ENCODE measurements around the gene TTLL9. TPM values are rescaled to one million over a fixed set of nuclear protein-coding genes. Genes with fewer than 3 reads are reported as not detected.
A peak's percentile ranks its signal among the peaks of the same experiment; 100 is the strongest.

TTLL9 gene
- total RNA-seq, 1 donor from 2014 or later, result 0.24 TPM

DNA sequence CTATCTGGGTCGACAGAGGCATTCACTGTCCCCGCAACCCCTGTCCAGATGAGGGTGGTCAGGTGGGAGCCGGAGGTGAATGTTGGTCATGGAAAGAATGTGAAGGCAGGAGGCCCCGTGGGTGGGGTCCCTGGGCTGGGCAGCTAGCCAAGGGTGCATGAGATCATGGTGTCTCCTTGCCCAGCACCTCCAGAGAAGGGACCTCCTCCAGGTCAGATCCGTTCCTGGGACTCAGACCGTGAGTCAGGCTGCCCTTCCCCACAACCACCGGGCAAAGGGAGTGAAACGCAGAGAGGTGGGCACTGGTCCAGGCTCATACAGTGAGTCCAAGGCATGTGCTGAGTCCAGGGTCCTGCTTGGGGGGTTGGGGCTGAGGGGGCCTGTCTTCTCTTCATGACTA is 28.5 kb upstream of the TTLL9 start:
- Mint-ChIP-seq H3K27ac (ENCODE audit: unreplicated experiment) (peak overlapping the region; percentile 94), H3K4me1 (ENCODE audit: unreplicated experiment) (peaks cover 46% of the 10 kb centered on the region), H3K9me3 (ENCODE audit: unreplicated experiment) (no peaks in the 10 kb centered on the region), H3K27me3 (ENCODE audit: unreplicated experiment) (no peaks in the 10 kb centered on the region), H3K36me3 (ENCODE audit: unreplicated experiment) (no peaks in the 10 kb centered on the region), H3K4me3 (ENCODE audit: unreplicated experiment) (peak overlapping the region; percentile 67)
- TF ChIP-seq, protein P1, sequence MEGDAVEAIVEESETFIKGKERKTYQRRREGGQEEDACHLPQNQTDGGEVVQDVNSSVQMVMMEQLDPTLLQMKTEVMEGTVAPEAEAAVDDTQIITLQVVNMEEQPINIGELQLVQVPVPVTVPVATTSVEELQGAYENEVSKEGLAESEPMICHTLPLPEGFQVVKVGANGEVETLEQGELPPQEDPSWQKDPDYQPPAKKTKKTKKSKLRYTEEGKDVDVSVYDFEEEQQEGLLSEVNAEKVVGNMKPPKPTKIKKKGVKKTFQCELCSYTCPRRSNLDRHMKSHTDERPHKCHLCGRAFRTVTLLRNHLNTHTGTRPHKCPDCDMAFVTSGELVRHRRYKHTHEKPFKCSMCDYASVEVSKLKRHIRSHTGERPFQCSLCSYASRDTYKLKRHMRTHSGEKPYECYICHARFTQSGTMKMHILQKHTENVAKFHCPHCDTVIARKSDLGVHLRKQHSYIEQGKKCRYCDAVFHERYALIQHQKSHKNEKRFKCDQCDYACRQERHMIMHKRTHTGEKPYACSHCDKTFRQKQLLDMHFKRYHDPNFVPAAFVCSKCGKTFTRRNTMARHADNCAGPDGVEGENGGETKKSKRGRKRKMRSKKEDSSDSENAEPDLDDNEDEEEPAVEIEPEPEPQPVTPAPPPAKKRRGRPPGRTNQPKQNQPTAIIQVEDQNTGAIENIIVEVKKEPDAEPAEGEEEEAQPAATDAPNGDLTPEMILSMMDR (IDR thresholded peaks at IDR 0.05), result no peak
- no peak for DNase-seq (ENCODE audit: extremely low spot score, unreplicated experiment)

DNA sequence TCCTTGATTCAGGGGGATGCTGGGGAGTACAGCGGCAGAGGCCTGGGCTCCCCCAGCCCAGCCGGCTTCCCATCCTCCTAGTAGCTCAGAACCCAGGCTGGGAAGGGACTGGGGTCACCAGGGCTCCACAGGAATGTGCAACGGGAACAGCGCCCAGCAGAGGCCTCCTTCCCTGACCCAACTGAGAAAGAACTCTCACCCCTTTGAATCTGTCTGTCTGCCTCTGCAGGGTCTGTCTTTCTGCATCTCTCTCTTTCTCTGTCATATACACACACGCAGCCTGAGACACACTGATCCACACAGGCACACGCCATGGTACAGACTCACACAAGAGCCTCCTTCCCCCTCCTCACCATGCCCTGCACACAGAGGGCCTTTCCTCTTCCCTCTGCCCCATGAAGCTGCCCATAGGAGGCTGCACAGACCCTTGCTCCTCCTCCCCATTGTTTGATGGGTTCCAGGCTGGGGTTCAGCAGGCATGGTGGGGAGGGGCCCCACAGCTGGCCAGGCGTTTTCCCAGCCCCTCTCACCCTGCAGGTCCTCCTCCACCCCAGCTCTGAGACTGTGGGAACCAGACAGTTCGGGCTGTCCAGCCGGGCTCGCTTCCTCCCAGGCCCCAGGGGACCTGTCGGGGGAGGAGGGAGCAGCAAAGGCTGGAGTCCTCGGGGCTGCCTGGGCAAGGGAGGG is 27.8 kb upstream of the TTLL9 start:
- Mint-ChIP-seq H3K4me1 (ENCODE audit: unreplicated experiment) (peaks cover 46% of the 10 kb centered on the region), H3K27me3 (ENCODE audit: unreplicated experiment) (no peaks in the 10 kb centered on the region), H3K27ac (ENCODE audit: unreplicated experiment) (peak overlapping the region; percentile 94), H3K36me3 (ENCODE audit: unreplicated experiment) (no peaks in the 10 kb centered on the region), H3K4me3 (ENCODE audit: unreplicated experiment) (peak overlapping the region; percentile 67), H3K9me3 (ENCODE audit: unreplicated experiment) (no peaks in the 10 kb centered on the region)
- TF ChIP-seq, protein P1 (IDR thresholded peaks at IDR 0.05), result no peak
- no peak for DNase-seq (ENCODE audit: extremely low spot score, unreplicated experiment)

GRCh38 chr20:31843288-31843687 is 27.1 kb upstream of the TTLL9 start:
- peaks cover 46% of the 10 kb centered on the region for H3K4me1 Mint-ChIP-seq (ENCODE audit: unreplicated experiment)
- H3K9me3 Mint-ChIP-seq (ENCODE audit: unreplicated experiment), result no peaks in the 10 kb centered on the region
- no peaks in the 10 kb centered on the region for H3K36me3 Mint-ChIP-seq (ENCODE audit: unreplicated experiment)
- no peak for DNase-seq (ENCODE audit: extremely low spot score, unreplicated experiment)
- H3K4me3 Mint-ChIP-seq (ENCODE audit: unreplicated experiment), result peak overlapping the region; percentile 67
- no peaks in the 10 kb centered on the region for H3K27me3 Mint-ChIP-seq (ENCODE audit: unreplicated experiment)
- TF ChIP-seq, protein P1 (IDR thresholded peaks at IDR 0.05), result no peak
- peak overlapping the region; percentile 94 for H3K27ac Mint-ChIP-seq (ENCODE audit: unreplicated experiment)

- Mint-ChIP-seq H3K36me3 (ENCODE audit: unreplicated experiment) (no peaks in the 10 kb centered on the region), H3K4me3 (ENCODE audit: unreplicated experiment) (peak overlapping the region; percentile 67), H3K27ac (ENCODE audit: unreplicated experiment) (peak overlapping the region; percentile 94), H3K9me3 (ENCODE audit: unreplicated experiment) (no peaks in the 10 kb centered on the region), H3K4me1 (ENCODE audit: unreplicated experiment) (peaks cover 46% of the 10 kb centered on the region), H3K27me3 (ENCODE audit: unreplicated experiment) (no peaks in the 10 kb centered on the region)
- TF ChIP-seq, protein P1 (IDR thresholded peaks at IDR 0.05), result no peak
- DNase-seq (ENCODE audit: extremely low spot score, unreplicated experiment), result no peak
These were observed 26.6 kb upstream of the TTLL9 start for GRCh38 chr20:31843881-31844280.

- H3K4me1 Mint-ChIP-seq (ENCODE audit: unreplicated experiment), result peaks cover 46% of the 10 kb centered on the region
- no peaks in the 10 kb centered on the region for H3K36me3 Mint-ChIP-seq (ENCODE audit: unreplicated experiment)
These were observed 25.6 kb upstream of the TTLL9 start for GRCh38 chr20:31844737-31845299.

More at GRCh38 chr20:31844737-31845299, 25.6 kb upstream of the TTLL9 start:
- H3K9me3 Mint-ChIP-seq (ENCODE audit: unreplicated experiment), result no peaks in the 10 kb centered on the region
- no peaks in the 10 kb centered on the region for H3K27me3 Mint-ChIP-seq (ENCODE audit: unreplicated experiment)
- TF ChIP-seq, protein P1 (IDR thresholded peaks at IDR 0.05), result no peak
- no peak for DNase-seq (ENCODE audit: extremely low spot score, unreplicated experiment)
- H3K27ac Mint-ChIP-seq (ENCODE audit: unreplicated experiment), result peak overlapping the region; percentile 94
- H3K4me3 Mint-ChIP-seq (ENCODE audit: unreplicated experiment), result peak overlapping the region; percentile 67
